ENCODE results near the gene MCOLN2. TPM values are rescaled to one million over a fixed set of nuclear protein-coding genes. Genes with fewer than 3 reads are reported as not detected.

Gene MCOLN2
- total RNA-seq, 1 experiment from 2014 or later = 1.3 TPM

- no peak overlapping the region for H4K91ac ChIP-seq (ENCODE audit: insufficient read length, low read depth, low read length)
- H4K20me1 ChIP-seq (ENCODE audit: control insufficient read depth, insufficient read depth, insufficient read length) = no peaks in the 10 kb centered on the region
- DNase-seq = no peak
- H3K18ac ChIP-seq (ENCODE audit: insufficient read length, low read depth, low read length) = no peak overlapping the region
- H2AFZ ChIP-seq (ENCODE audit: low read length) = no peak overlapping the region
- peaks cover 20 to 21% of the 10 kb centered on the region in 2 experiments for H3K4me1 Mint-ChIP-seq
- H3K4me2 ChIP-seq (ENCODE audit: insufficient read depth, insufficient read length, low read length) = no peak overlapping the region
- no peak overlapping the region for H2BK20ac ChIP-seq (ENCODE audit: low read depth, low read length, poor library complexity, severe bottlenecking)
- H3T11ph ChIP-seq (ENCODE audit: low read length) = no peak overlapping the region
- H3K4me1 ChIP-seq (ENCODE audit: insufficient read depth, low read length) = no peaks in the 10 kb centered on the region; the same call in 1 of the 2 replicates
- H3K27ac ChIP-seq (ENCODE audit: insufficient read length, low read depth, low read length) = no peak overlapping the region
- no peak overlapping the region for H2BK15ac ChIP-seq (ENCODE audit: low read depth, low read length)
- H3K9me3 Mint-ChIP-seq = no peaks in the 10 kb centered on the region
- H3K23ac ChIP-seq (ENCODE audit: insufficient read length, low read depth, low read length) = no peak overlapping the region
- H3K9ac ChIP-seq (ENCODE audit: extremely low read depth, insufficient read length, low read length) = no peak overlapping the region
- no peak overlapping the region for H2BK12ac ChIP-seq (ENCODE audit: insufficient read length, low read depth, low read length)
- no peak overlapping the region for H2BK120ac ChIP-seq (ENCODE audit: low read depth, low read length, poor library complexity, severe bottlenecking)
- no peak overlapping the region for H4K8ac ChIP-seq (replicated peaks; ENCODE audit: insufficient read length, low read depth, low read length)
- no peak overlapping the region for H3K14ac ChIP-seq (ENCODE audit: insufficient read depth, low read length)
- H3K27ac Mint-ChIP-seq = no peak overlapping the region
- no peak overlapping the region for H2BK5ac ChIP-seq (ENCODE audit: insufficient read length, low read length)
- peaks cover 38% of the 10 kb centered on the region for H3K27me3 Mint-ChIP-seq (ENCODE audit: low read depth)
- no peaks in the 10 kb centered on the region for H3K36me3 Mint-ChIP-seq (ENCODE audit: insufficient read depth in 1 of 3, low read depth in 3 of 3)
- no peaks in the 10 kb centered on the region for H3K23me2 ChIP-seq (ENCODE audit: insufficient read length, low read depth, low read length, poor library complexity, severe bottlenecking)
- H3K56ac ChIP-seq (ENCODE audit: insufficient read length, low read depth, low read length) = no peak overlapping the region
- H3K9me3 ChIP-seq (ENCODE audit: control insufficient read depth, low read depth, low read length) = no peaks in the 10 kb centered on the region
- H3K27me3 ChIP-seq (ENCODE audit: insufficient read depth, low read length) = peaks cover 12% of the 10 kb centered on the region; the same call in 1 of the 2 replicates
- no peak for TF ChIP-seq CTCF (conservative IDR thresholded peaks at IDR 0.05)
- no peak overlapping the region for H4K5ac ChIP-seq (ENCODE audit: insufficient read length, low read depth, low read length)
- no peak overlapping the region for H2AK5ac ChIP-seq (ENCODE audit: insufficient read length, low read length)
- H3K79me1 ChIP-seq (ENCODE audit: insufficient read depth, low read depth, low read length, poor library complexity, severe bottlenecking) = no peaks in the 10 kb centered on the region
- no peak overlapping the region; a peak in 1 of 5 replicates for H3K4me3 Mint-ChIP-seq
- H3K4ac ChIP-seq (ENCODE audit: low read depth, low read length) = no peak overlapping the region
- no peaks in the 10 kb centered on the region for H3K79me2 ChIP-seq (ENCODE audit: insufficient read depth, low read length)
These were observed 45.5 kb upstream of the MCOLN2 start for GRCh38 chr1:85042413-85042812.

Data from H9 (cell line).